H9 (cell line): Measurements from ENCODE around the gene HELT. TPM values are rescaled to one million over a fixed set of nuclear protein-coding genes. Genes with fewer than 3 reads are reported as not detected.

Source experiments
- DNase-seq: peaks from one replicate; pipeline ENCODE4 v3.0.0-alpha.2; 2017
- H2AFZ ChIP-seq: one replicate; pipeline ENCODE4 v1.6.1; 2013; ENCODE audit warnings: mild to moderate bottlenecking, low read length, control low read depth, moderate library complexity
- H2AK5ac ChIP-seq: 2 replicates; pipeline ENCODE4 v1.6.1; 2013; ENCODE audit warnings: low read length, control low read depth, mixed read lengths; ENCODE audit not compliant: insufficient read length
- H2BK120ac ChIP-seq: one replicate; pipeline ENCODE4 v1.6.1; 2013; ENCODE audit warnings: low read depth, mild to moderate bottlenecking, low read length, control low read depth, inconsistent platforms; ENCODE audit not compliant: poor library complexity, severe bottlenecking
- H2BK12ac ChIP-seq: 2 replicates; pipeline ENCODE4 v1.6.1; 2013; ENCODE audit warnings: low read length, control low read depth, mixed read lengths, low read depth; ENCODE audit not compliant: insufficient read length
- H2BK15ac ChIP-seq: 2 replicates; pipeline ENCODE4 v1.6.1; 2013; ENCODE audit warnings: low read depth, low read length, control low read depth
- H2BK20ac ChIP-seq: one replicate; pipeline ENCODE4 v1.6.1; 2013; ENCODE audit warnings: low read depth, mild to moderate bottlenecking, low read length, control low read depth, inconsistent platforms; ENCODE audit not compliant: poor library complexity, severe bottlenecking
- H2BK5ac ChIP-seq: 2 replicates; pipeline ENCODE4 v1.6.1; 2013; ENCODE audit warnings: low read length, control low read depth, mixed read lengths; ENCODE audit not compliant: insufficient read length
- H3K14ac ChIP-seq: 2 replicates; pipeline ENCODE4 v1.6.1; 2013; ENCODE audit warnings: low read length, control low read depth; ENCODE audit not compliant: insufficient read depth
- H3K18ac ChIP-seq: 2 replicates; pipeline ENCODE4 v1.6.1; 2013; ENCODE audit warnings: low read depth, mild to moderate bottlenecking, mixed read lengths, low read length, control low read depth; ENCODE audit not compliant: insufficient read length
- H3K23ac ChIP-seq: 2 replicates; pipeline ENCODE4 v1.6.1; 2013; ENCODE audit warnings: low read length, control low read depth, mixed read lengths, low read depth; ENCODE audit not compliant: insufficient read length
- H3K23me2 ChIP-seq: 2 replicates; pipeline ENCODE4 v1.6.1; 2013; ENCODE audit warnings: low read depth, mild to moderate bottlenecking, mixed read lengths, low read length, control low read depth; ENCODE audit not compliant: insufficient read length, poor library complexity, severe bottlenecking
- H3K27ac ChIP-seq: 2 replicates; pipeline ENCODE4 v1.5.1; 2013; ENCODE audit warnings: low read length, control low read depth, mixed read lengths, low read depth; ENCODE audit not compliant: insufficient read length
- H3K27me3 ChIP-seq: 2 replicates; pipeline ENCODE4 v1.6.1; 2013; ENCODE audit warnings: low read length, control low read depth, inconsistent platforms; ENCODE audit not compliant: insufficient read depth
- H3K4ac ChIP-seq: 2 replicates; pipeline ENCODE4 v1.6.1; 2013; ENCODE audit warnings: low read depth, mild to moderate bottlenecking, control low read depth, inconsistent platforms, low read length, moderate library complexity
- H3K4me1 ChIP-seq: 2 replicates; pipeline ENCODE4 v1.6.1; 2013; ENCODE audit warnings: low read length, control low read depth, inconsistent platforms; ENCODE audit not compliant: insufficient read depth
- H3K4me2 ChIP-seq: 2 replicates; pipeline ENCODE4 v1.6.1; 2013; ENCODE audit warnings: low read length, control low read depth, mixed read lengths; ENCODE audit not compliant: insufficient read length, insufficient read depth
- H3K56ac ChIP-seq: 2 replicates; pipeline ENCODE4 v1.6.1; 2013; ENCODE audit warnings: low read depth, mild to moderate bottlenecking, mixed read lengths, low read length, control low read depth; ENCODE audit not compliant: insufficient read length
- H3K79me1 ChIP-seq: 2 replicates; pipeline ENCODE4 v1.6.1; 2013; ENCODE audit warnings: low read depth, mild to moderate bottlenecking, moderate library complexity, low read length, control low read depth, inconsistent platforms; ENCODE audit not compliant: insufficient read depth, poor library complexity, severe bottlenecking
- H3K79me2 ChIP-seq: 2 replicates; pipeline ENCODE4 v1.6.1; 2013; ENCODE audit warnings: low read length, control low read depth, inconsistent platforms; ENCODE audit not compliant: insufficient read depth
- H3K9ac ChIP-seq: 2 replicates; pipeline ENCODE4 v1.6.1; 2013; ENCODE audit warnings: low read length, control low read depth, mixed read lengths; ENCODE audit not compliant: insufficient read length; ENCODE audit errors: extremely low read depth
- H3K9me3 ChIP-seq: one replicate; pipeline ENCODE4 v1.6.1; 2013; ENCODE audit warnings: low read depth, low read length, inconsistent platforms; ENCODE audit not compliant: control insufficient read depth
- H3T11ph ChIP-seq: one replicate; pipeline ENCODE4 v1.6.1; 2013; ENCODE audit warnings: mild to moderate bottlenecking, low read length, control low read depth, inconsistent platforms
- H4K20me1 ChIP-seq: one replicate; pipeline ENCODE4 v1.6.1; 2013; ENCODE audit not compliant: control insufficient read depth, insufficient read length, insufficient read depth
- H4K5ac ChIP-seq: 2 replicates; pipeline ENCODE4 v1.6.1; 2013; ENCODE audit warnings: low read depth, mild to moderate bottlenecking, mixed read lengths, low read length, control low read depth; ENCODE audit not compliant: insufficient read length
- H4K8ac ChIP-seq: replicated peaks from 2 replicates; pipeline ENCODE4 v1.6.1; 2013; ENCODE audit warnings: low read length, control low read depth, mixed read lengths, low read depth; ENCODE audit not compliant: insufficient read length
- H4K91ac ChIP-seq: 2 replicates; pipeline ENCODE4 v1.6.1; 2013; ENCODE audit warnings: low read depth, mild to moderate bottlenecking, moderate library complexity, mixed read lengths, low read length, control low read depth; ENCODE audit not compliant: insufficient read length
- H3K27ac Mint-ChIP-seq, 3 experiments: 2 replicates in 2 of 3; 3 replicates in 1 of 3; pipeline ENCODE4 v1.8.0; 2020 to 2021; ENCODE audit warnings: mixed read lengths in 3 of 3, mild to moderate bottlenecking in 1 of 3, moderate library complexity in 1 of 3
- H3K27me3 Mint-ChIP-seq: 2 replicates; pipeline ENCODE4 v1.8.0; 2021; ENCODE audit warnings: low read depth, mild to moderate bottlenecking, moderate library complexity, mixed read lengths
- H3K36me3 Mint-ChIP-seq, 3 experiments: 2 replicates in 2 of 3; 3 replicates in 1 of 3; pipeline ENCODE4 v1.8.0; 2020 to 2021; ENCODE audit warnings: low read depth in 3 of 3, mixed read lengths in 3 of 3; ENCODE audit not compliant: insufficient read depth in 1 of 3
- H3K4me1 Mint-ChIP-seq, 2 experiments: 2 replicates each; pipeline ENCODE4 v1.8.0; 2020; ENCODE audit warnings: mixed read lengths in 2 of 2
- H3K4me3 Mint-ChIP-seq, 2 experiments: 2 replicates in 1 of 2; 3 replicates in 1 of 2; pipeline ENCODE4 v1.8.0; 2020 to 2021; ENCODE audit warnings: mild to moderate bottlenecking in 2 of 2, mixed read lengths in 2 of 2, moderate library complexity in 1 of 2
- H3K9me3 Mint-ChIP-seq, 2 experiments: 2 replicates in 1 of 2; 3 replicates in 1 of 2; pipeline ENCODE4 v1.8.0; 2020; ENCODE audit warnings: mild to moderate bottlenecking in 2 of 2, mixed read lengths in 2 of 2, moderate library complexity in 1 of 2
- CTCF ChIP-seq: fragments of 200-600 bp; sonication (generic); conservative IDR thresholded peaks from 3 replicates; pipeline ENCODE4 v1.8.0; 2021; ENCODE audit warnings: antibody characterized with exemption, mild to moderate bottlenecking
- WGBS: extraction: QIAGEN DNeasy Blood & Tissue Kit; methylation state at CpG from one replicate; pipeline ENCODE4 v1.1.7; 2013; ENCODE audit warnings: missing lambda C conversion rate, low lambda C conversion rate, mixed read lengths; ENCODE audit not compliant: insufficient read length; ENCODE audit errors: extremely low coverage; 5-methylcytosine and 5-hydroxymethylcytosine counted together
- total RNA-seq: library from RNA; stranded (reverse); gene quantifications from 2 replicates; pipeline ENCODE4 v1.2.1, GENCODE V29; 2021

The HELT gene
- total RNA-seq, 1 experiment from 2014 or later, result not detected

DNA sequence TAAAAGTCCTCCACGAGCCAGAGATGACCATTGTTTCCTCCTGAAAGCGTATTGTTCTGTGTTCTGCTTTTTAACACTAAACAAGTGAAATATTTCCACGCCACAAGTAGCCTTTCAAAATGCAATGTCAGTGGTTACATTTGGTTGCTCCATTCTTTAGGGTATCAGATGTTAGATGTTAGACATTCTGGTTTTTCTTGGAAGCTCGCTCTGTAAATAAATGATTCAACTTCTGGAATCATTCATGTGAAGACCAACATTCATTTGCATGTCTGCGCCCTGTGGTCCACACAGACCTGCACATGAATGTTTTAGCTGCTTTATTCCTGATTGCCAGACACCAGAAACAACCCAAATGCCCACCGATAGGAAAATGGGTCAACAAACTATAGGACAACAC lies 38.0 kb upstream of the HELT start:
- H2AK5ac ChIP-seq, result no peak overlapping the region
- H4K8ac ChIP-seq, result no peak overlapping the region
- no peak overlapping the region for H2AFZ ChIP-seq
- no peak overlapping the region for H3K9ac ChIP-seq
- H3K18ac ChIP-seq, result no peak overlapping the region
- H3K23ac ChIP-seq, result no peak overlapping the region
- H4K5ac ChIP-seq, result no peak overlapping the region
- H3K9me3 Mint-ChIP-seq, result no peaks in the 10 kb centered on the region
- H3K23me2 ChIP-seq, result no peaks in the 10 kb centered on the region
- no peaks in the 10 kb centered on the region for H4K20me1 ChIP-seq
- no peak overlapping the region for H3K4ac ChIP-seq
- H3K79me2 ChIP-seq, result no peaks in the 10 kb centered on the region
- H3K14ac ChIP-seq, result no peak overlapping the region
- DNase-seq, result no peak
- no peak overlapping the region for H2BK120ac ChIP-seq
- no peak overlapping the region for H2BK5ac ChIP-seq
- no peak overlapping the region for H3K4me3 Mint-ChIP-seq
- no peaks in the 10 kb centered on the region for H3K4me1 ChIP-seq
- H3K36me3 Mint-ChIP-seq, result no peaks in the 10 kb centered on the region
- no peak overlapping the region for H3K27ac Mint-ChIP-seq
- peaks cover 8% of the 10 kb centered on the region for H3K27me3 Mint-ChIP-seq
- H2BK15ac ChIP-seq, result no peak overlapping the region
- no CpG with 5 or more reads among the region's 6 CpGs for whole genome bisulfite sequencing
- H3K79me1 ChIP-seq, result no peaks in the 10 kb centered on the region
- H3K27me3 ChIP-seq, result no peaks in the 10 kb centered on the region
- no peak overlapping the region for H3T11ph ChIP-seq
- H2BK20ac ChIP-seq, result no peak overlapping the region
- no peak overlapping the region for H2BK12ac ChIP-seq
- no peaks in the 10 kb centered on the region for H3K4me1 Mint-ChIP-seq
- H3K4me2 ChIP-seq, result no peak overlapping the region
- H3K56ac ChIP-seq, result no peak overlapping the region
- no peak overlapping the region for H4K91ac ChIP-seq
- no peaks in the 10 kb centered on the region for H3K9me3 ChIP-seq
- no peak for TF ChIP-seq CTCF
- no peak overlapping the region for H3K27ac ChIP-seq
